Measurements from ENCODE around the gene RAB23.

RAB23 gene

DNA sequence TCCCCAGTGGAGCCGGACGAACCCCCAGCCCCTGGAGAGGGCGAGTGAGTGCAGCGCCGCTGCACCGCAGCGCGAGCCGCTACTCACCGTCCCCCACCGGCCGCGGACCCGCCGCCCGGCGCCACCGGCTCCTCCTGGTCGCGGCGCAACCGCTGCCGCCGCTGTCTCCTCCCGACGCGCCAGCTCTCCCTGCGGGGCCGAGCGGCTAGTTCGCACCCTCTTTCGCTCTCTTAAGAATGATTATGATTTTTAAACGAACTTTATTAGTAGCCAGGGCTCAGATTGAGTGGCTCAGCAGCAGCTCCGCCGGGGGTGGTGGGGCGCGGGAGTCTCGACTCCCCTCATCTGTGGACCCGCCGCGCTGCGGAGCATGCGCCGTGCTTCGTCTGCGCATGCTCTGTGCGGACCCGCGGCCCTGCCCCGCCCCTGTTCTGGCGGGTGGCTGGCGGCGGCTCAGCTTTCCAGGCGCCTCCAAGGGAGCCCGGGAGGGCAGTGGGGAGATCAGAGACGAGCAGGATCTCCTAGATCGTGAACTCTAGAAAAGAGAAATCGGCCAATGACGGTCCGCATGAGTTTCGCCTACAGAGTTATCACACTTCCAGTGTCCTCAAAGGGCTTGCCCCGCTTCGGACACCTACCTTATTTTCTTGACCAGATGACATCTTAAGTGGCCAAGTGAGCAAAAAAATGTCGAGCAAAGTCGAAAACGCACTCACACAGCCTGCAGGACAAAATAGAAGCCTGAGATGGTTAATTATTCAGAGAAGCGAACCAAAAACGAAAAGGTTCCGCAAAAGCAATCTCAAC, at the start of gene RAB23:
RAB23 (minus strand) TSS at position 372 of the 807 bp plus-strand sequence. CDS start 11,927 bp downstream, outside the sequence.
- in situ Hi-C loops (cut with MboI; ENCODE audit: low sequenced_read_pairs) = no loop called here

DNA sequence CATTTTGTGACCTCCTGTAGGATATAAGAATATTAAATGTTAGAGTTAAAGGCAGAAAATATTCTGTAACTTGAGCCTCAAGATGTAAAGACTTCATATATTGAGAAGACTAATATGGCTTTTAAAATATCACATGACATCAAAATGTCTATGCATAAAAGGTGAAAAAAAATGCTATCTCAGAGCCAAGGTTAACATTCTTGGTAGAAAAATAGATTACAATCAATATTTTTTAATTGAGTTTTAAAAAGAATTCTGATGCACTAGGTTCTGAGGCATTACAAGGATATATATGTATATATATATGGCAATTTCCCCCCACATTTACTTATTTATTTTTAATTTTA, 46.2 kb upstream of the RAB23 start:
- in situ Hi-C loops (cut with MboI; ENCODE audit: low sequenced_read_pairs) = no loop called here

DNA sequence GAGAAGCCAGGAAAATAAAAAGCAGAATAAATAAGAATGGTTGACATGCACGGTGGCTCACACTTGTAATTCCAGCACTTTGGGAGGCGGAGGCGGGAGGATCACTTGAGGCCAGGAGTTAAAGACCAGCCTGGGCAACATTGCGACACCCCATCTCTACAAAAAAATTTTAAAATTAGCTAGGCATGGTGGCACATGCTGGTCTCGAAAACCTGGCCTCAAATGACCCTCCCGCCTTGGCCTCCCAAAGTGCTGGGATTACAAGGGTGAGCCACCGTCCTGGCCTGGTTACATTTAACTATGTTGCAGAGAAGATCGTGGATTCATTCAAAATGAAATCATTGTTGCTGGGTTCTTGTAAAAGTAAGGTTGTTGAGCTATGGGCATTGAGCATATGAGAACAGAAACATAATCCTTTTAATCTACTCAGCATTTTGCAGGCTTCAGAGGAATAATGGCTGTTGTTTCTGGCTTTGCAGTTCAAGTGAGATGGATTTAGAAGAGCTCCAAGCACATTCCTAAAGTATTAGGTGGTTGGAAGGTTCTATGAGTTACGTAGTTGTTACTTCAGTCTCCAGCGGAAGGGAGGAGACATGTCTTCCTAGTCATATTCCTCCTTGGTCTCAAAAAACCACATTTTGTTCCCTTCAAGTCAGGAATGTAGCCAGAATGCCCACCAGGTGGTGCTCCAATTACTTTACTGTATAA, 45.6 kb upstream of the RAB23 start:
- in situ Hi-C loops (cut with MboI; ENCODE audit: low sequenced_read_pairs) = no loop called here

DNA sequence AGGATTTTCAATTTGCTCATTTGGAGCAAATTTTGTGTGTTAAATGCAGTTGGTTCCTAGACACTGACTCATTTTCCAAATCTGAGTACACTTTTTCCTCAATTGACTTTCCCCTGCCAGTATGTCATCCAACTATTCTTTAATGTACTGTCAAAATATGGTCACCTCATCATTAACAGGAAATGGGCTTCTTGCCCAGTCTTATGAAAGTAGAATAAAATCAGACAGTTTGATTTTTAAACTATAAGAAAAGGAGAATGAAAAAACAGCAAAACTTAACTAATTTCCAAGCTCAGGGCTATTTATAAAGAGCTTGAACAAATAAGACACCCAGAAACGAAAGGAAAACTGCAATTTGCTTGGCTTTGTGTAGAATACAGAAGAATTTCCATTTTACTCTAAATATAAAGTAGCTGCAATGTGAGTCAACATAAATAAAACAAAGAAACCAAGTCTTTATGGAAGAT, 43.7 kb upstream of the RAB23 start:
- in situ Hi-C loops (cut with MboI; ENCODE audit: low sequenced_read_pairs) = no loop called here

DNA sequence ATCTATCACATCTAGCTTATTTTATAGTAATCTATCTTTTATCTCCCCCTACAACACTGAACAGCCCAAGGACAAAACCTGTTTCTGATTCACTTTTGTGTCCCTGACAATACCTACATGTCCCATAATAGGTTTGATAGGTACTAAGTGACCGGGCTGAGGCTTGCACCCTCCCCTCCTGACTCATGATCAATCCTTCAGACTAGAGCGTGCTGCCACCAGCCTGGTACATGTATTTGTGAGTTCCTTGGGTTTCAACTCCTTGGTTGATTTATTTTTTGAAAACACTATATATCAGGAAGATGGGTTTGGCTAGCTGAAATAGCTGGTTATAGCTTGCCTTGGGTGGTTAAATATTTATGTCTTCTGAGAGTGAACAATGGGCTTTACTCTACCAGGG, 41.6 kb upstream of the RAB23 start:
- in situ Hi-C loops (cut with MboI; ENCODE audit: low sequenced_read_pairs) = no loop called here

DNA sequence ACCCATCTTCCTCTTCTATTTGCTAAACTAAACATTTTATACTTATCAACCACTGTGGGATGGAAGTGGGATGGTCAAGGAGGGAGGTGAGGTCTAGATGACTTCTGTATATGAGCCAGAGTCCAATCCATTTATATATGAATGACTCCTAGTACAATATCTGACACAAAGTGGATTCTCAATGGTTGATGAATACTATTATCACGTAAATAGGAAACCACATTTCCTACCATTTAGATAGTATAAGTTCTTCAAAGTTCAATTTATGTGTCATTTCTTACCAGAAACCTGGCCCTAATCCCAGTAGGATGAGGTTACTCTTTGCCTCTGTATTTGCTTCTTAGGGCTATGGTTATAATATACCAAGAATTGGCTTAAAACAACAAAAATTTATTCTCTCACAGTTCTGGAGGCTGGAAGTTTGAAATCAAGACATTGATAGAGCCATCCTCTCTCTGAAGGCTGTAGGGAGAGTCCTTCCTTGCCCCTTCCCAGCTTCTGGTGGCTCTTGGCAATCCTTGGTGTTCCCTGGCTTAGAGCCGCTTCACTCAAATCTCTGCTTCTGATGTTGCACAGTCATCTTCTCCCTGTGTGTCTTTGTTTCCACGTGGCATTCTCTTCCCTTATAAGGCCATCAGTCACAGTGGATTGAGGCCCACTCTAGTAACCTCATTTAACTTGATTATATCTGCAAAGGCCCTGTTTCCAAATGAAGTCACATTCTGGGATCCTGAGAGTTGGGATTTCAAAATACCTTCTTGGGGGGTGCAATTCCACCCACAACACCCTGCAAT, 41.0 kb upstream of the RAB23 start:
- in situ Hi-C loops (cut with MboI; ENCODE audit: low sequenced_read_pairs) = no loop called here

DNA sequence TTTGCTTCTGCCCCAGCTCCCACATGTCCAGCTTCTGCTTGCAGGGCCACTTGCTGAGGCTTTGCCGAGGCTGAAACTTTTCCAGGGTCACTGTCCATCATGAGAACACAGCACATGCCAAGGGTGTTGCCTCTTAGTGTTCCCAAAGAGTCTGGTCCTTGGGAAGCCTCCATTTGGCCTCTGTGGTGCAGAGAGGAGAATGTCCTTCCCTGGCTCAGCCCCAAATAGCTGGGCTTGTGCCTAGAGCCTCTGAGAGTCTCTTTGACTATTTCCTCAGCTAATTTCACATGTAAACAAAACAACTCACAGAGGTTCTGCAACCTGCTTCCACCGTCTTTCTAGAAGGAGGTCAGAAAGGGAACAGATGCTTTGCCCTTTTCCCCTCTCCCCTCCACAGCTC, 40.4 kb upstream of the RAB23 start:
- in situ Hi-C loops (cut with MboI; ENCODE audit: low sequenced_read_pairs) = no loop called here

DNA sequence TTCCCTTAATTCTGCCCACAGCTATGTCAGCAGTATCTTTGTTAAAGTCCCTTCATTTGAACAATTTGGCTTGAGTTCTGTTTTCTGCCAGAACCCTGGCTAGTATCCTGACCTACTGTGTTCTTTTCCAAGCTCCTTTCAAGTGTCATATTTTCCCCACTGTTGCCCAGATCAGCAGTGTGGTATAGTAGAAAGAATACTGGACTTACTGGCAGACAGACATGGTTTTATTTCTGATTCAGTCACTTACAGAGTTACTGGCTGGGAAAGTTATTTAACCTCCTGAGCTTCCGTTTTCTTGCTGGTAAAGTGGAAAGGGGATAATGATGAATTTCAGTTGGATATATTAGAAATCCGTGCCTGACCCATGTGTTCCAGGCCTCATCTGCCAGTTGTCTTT, 39.8 kb upstream of the RAB23 start:
- in situ Hi-C loops (cut with MboI; ENCODE audit: low sequenced_read_pairs) = no loop called here

DNA sequence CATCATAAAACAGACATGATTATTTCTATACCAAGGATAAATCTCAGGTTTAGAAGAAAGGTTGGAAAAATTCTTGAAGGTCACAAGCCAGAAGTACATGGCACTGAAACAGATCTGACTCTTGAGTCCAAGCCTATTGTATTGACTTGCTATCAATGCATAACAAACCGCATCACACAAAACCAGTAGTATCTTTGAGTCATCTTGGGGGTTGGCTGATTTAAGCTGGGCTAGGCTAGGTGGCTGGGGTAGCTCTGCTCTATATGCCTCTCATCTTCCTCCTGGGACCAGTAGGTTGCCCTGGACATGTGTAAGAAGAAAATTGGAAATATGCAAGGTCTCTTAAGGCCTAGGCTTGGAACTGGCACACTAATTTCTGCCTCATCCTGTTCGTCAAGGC, 37.0 kb upstream of the RAB23 start:
- in situ Hi-C loops (cut with MboI; ENCODE audit: low sequenced_read_pairs) = no loop called here

DNA sequence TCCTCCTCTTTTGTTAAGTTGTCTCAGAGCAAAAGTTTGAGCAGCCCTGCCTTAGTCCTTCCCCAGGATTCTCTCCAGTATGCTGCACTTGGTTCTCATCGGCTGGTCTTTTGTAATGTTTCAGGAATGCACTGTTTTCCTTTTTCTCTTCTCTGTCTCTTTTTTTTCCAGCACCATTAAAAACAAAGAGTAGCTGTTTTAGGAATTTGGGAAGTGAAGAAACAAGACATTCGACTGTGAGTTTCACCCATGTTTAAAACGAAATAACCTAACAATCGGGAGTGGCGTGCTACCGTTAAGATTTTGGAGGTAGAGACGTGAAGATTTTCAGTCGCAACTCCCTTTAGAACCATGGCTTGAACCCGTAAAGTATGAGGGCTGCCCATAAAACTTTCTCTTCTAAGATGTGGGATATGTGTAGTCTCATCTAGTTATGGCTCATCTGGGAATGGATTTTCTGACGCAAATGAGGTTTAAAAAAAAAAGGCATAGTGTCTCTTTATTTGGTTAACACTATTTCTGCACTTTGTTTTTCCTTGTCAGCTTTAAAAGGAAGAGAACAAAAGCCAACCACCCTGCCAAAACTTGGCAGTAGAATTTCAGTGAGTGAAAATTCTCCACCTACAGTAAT, 35.9 kb upstream of the RAB23 start:
- in situ Hi-C loops (cut with MboI; ENCODE audit: low sequenced_read_pairs) = no loop called here

DNA sequence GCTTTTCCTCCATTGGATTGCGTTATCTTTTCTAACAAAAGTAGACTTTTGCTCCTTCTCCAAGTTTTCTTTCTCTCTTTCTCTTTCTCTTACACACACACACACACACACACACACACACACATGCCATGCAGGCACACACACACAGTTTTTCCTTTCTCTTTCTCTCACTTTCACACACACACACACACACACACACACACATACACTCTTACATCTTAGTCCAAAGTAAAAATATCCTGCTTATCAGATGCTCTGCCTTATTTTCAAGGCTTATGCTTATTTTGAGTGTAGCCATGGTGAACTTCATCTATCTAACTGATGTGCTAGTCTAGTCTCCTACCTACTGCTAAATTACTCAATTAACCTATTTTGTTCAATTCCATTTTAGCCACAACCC, 34.4 kb upstream of the RAB23 start:
- in situ Hi-C loops (cut with MboI; ENCODE audit: low sequenced_read_pairs) = no loop called here

DNA sequence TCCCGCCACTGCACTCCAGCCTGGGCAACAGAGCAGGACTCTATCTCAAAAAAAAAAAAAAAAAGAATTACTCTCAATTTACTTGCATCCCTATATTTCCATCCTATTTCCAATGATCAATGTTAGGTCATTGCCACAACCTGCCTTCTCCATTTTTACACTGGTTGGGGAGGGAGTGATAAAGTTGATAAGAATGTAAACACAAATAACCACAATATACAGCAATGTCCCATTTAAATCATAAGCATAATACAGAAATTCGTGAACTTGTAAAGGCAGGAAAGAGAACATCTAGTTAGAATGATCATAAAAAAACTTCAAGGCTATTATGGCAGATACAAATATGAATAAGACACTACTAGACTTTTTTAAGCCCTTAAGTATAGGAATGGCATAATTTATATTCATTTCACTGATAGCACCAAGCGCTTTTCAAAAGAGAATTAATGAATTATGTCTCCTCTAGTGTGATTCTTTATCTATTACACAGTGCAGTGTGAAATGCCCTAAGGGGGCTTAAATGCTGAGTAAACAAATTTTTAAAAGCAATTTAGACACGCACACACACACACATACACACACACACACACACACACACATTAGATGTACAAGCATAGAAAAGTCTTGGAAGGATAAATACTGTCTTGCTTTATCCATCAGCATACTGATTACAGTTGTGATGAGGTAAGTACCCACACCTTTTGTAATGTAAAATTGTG, 33.5 kb upstream of the RAB23 start:
- in situ Hi-C loops (cut with MboI; ENCODE audit: low sequenced_read_pairs) = no loop called here

DNA sequence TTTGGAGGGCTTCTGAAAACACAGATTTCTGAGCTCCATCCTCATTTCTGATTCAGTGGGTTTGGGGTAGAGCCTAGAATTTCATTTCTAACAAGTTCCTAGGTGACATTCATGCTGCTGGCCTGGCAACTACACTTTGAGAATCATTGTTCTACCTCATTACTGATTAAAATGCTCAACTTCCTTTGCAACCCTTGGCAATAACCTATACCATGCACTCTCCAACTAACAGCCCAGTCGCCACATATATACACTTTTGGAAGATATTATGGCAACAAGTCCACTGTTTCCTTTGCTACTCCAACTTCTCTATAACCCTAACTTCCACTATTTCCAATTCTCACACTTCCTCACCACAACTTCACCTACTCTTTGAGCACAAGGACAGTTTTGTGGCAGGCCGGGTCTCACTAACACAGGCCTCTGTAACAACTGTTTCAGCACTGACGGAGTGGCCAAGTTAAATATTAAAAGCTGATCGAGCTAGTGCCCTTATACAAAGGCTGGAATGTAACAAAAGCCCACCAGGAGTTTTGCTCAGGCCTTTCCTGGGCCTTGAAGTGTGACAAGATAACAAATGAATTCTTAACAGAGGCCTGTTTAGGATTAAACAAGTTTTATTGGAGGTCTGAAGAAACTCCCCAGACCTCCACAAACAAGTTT, 32.1 kb upstream of the RAB23 start:
- in situ Hi-C loops (cut with MboI; ENCODE audit: low sequenced_read_pairs) = no loop called here

DNA sequence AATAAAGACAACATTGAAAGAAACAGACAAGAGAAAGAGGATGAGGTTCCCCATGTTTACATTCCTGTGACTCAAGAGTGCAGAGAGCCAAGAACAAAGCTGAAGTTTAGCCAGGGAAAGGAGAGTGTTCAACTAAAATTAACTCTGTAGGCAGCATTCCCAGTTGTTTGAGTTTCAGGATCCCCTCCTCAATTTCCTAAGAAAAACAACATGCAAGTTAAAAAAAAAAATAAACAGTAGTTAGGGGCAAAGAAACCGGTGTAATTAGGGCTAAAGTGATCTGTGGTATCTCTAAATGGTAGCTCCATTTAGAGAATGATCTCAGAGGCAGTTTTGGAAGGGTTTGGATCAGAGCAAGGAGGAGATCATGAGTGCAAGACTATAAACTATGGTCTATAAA, 30.9 kb upstream of the RAB23 start:
- in situ Hi-C loops (cut with MboI; ENCODE audit: low sequenced_read_pairs) = no loop called here

DNA sequence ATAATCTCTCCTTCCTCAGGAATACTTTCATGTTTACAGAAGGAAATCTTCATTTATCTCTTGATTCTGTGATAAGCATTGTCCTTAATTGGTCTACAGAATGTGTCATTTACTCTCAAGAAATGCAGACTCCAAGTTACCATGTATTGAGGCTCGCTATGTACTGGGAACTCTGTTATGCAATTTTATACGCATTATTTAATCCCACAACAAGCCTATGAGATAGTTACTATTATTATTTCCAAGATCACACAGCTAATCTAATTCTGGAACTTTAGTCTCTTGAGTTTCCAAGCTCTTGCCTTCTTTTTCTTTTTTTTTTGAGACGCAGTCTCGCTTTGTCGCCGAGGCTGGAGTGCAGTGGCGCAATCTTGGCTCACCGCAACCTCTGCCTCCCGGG, 30.0 kb upstream of the RAB23 start:
- in situ Hi-C loops (cut with MboI; ENCODE audit: low sequenced_read_pairs) = no loop called here

DNA sequence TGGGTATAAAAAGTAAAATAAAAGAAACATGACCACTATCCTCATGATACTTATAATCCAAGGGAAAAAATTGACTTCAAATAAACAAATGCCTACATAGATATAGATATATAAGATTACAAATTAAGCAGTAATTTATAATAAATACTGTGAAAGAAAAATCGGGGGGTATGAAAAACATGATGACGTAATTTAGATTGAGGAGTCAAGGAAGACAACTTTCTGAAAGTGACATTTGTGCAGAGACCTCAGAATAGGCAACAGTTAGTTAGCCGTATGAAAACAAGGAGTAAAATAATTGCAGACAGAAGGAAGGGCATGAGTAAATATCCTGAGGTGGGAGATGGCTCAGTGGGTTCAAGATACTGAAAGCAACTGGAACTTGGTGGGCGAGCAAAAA, 28.2 kb upstream of the RAB23 start:
- in situ Hi-C loops (cut with MboI; ENCODE audit: low sequenced_read_pairs) = no loop called here

DNA sequence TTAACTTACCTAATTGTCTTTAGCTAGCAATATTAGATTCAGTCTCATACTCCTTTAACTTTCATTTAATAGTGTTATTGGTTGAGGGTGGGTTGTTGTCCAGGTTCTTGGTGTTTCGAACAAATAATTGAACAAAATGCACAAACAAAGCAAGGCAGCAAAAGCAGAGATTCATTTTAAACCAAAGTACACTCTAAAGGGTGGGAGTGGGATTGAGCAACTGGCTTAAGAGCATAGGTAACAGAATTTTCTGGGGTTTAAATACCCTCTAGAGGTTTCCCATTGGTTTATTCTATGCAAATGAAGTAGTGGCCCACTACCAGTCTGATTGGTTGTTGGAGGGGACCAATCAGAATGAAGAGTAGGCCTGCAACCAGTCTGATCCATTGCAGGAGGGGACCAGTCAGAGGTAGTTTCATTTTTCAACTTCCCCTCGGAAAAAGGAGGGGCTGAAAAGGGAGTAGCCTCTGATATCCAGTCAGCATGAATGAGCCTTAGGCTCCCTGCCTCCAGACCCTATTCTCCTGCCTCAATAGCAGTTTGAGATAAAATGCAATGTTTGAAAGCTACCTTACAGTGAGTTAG, 26.3 kb upstream of the RAB23 start:
- in situ Hi-C loops (cut with MboI; ENCODE audit: low sequenced_read_pairs) = no loop called here

DNA sequence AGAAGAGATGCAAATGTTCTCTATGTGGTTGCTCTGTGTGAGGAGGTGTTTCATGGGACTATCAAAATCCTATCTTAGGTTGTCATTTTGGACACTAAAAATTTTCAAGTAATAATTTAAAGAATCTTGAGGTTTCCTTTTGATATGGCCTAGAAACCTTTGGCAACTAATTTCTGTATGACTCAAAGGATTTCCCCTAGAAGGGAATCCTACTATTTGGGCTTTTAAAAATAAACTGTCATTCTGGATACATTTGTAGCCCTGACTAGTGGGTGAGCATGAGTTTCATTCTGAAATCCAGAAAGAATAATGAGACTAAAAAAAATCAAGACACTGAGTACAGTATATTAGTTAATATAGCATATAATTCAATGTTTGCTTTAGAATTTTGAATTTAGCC, 25.5 kb upstream of the RAB23 start:
- in situ Hi-C loops (cut with MboI; ENCODE audit: low sequenced_read_pairs) = no loop called here

DNA sequence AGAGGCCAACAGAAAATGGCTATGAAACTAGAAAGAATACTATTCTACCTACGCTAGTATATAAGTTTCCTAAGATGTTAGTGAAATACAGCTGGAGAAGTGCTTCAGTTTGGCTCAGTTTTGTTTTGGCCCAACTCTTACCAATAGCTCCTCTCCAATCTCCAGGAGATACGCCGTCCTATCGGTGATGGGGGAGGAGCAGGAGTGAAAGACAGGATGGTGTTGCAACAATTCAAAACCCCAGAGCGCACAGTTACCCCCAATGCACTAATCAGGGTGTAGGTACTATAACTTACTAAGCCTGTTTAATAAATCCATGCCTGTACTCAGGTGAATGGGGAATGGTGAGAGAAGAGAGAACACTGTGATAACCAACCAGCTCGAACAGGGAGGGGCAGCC, 24.2 kb upstream of the RAB23 start:
- in situ Hi-C loops (cut with MboI; ENCODE audit: low sequenced_read_pairs) = no loop called here

DNA sequence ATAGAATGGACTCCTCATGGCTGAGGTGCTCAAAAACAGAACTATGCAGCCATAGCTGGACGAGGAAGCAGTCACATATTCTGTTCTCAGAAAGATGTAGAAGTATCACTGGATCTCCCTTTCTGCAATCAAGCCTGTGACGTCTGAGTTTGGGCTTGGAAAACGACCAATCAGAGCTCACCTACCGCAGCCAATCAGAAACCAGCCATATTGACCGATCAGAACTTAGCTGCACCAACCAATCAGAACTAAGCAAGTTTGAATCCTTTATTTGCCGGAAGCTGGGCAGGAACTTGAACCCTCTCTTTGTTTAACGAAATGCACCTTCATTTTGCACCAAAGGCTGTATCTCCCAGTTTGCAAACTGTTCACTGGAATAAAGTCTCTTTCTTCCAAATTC, 21.8 kb upstream of the RAB23 start:
- in situ Hi-C loops (cut with MboI; ENCODE audit: low sequenced_read_pairs) = no loop called here

Measured in HL-60/S4 (cell line).